ENCODE measurements around the gene STIM2.
"Not testable (repeated sequence)": the region's sequence is repeated elsewhere in the genome, so short reads cannot be mapped to it uniquely, and the experiment has no call there.

The STIM2 gene

DNA sequence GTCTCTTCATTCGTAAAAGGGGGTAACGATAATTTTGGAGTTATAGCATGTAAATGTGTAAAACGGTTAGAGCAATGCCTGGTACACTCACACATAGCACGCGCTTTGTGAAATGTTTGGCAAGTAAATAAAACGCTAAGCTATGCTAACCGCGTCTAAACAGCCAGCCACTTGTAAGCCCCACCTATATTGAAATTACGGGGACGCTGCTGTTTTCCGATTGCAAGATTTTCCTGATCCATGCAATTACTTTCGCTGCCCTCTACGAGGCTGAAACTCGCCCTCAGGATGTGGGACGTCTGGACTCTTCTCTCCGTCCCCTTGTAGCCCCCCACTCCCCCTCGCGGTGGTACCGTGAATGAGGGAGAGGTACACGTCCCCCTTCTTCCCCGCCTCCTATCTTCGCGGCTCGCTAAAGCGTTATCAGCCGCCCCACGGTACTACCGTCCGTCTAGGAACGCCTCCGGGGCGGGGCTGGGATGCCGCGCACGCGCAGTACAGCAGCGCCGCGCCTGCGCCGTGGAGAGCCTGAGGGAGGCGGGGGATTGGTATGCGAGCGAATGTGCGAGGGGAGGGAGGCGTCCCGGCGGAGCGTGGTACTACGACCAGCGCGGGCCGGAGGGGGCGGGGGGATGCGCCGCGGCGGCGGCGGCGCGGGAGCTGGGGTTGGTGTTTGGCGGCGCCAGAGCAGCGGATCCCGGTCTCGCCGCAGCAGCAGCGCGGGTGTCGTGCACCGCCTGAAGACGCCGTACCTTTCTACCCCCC lies at the start of gene STIM2:
TSS of gene STIM2 (plus strand) at position 685 of the 765 bp plus-strand sequence.
- peak; percentile 75 for DNase-seq

DNA sequence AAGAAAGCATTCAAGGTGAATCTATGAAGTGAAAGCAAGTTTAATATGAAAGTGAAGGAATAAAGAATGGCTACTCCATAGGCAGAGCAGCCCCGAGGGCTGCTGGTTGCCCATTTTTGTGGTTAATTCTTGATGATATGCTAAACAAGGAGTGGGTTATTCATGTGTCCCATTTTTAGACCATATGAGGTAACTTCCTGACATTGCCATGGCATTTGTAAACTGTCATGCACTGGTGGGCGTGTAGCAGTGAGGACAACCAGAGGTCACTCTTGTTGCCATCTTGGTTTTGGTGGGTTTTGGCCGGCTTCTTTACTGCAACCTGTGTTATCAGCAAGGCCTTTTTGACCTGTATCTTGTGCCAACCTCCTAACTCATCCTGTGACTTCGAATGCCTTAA lies 49.1 kb upstream of the STIM2 start:
- DNase-seq = not testable (repeated sequence)

DNA sequence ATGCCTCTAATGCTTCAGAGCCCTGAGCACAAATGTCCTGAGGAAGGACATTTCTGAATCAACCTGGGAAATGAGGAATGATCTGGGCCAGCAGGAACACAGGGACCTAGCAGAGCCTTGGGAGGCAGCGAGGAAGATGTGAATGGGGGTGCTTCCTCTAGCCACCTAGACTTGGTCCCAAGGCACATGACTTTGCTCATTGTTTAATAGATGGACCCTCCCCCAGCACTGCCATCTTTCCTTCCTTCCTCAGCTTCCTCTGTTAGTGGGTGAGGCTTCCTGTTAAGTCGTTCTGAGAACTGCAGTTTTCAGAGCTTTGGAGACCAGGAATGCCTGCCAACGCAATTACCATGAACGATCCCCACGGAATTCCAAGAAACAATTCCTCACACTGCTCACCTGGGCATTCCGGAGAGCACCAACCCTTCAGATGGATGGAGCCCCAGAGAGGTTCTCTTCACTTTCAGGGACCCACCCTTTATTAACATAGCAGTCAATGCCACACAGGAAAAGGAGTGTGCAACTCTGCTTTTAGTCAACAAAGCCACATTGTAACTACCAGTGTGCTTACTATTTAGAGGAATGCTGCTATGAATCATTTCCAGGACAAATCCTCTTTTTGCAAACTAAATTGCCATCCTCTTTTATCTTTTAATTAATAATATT lies 48.5 kb upstream of the STIM2 start:
- DNase-seq = no peak

DNA sequence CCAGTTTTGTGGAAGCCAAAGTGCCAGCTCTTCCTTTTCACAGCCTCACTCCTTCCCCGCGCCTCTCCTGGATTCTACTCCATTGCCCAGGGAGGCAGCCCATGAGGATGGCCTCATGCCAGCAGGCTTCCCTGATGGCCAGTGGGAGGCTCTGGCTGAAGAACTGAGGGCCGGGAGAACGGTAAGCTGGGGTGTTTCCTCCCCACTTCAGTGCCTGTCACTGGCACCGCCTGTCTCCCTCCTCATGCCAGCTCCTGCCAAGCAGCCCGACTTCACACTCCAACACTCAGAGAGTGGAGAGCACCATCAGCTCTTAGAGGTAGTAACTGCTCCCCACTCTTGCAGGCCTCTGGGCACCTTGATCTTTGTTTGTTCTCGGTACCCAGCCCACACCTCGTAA lies 46.9 kb upstream of the STIM2 start:
- no peak for DNase-seq

DNA sequence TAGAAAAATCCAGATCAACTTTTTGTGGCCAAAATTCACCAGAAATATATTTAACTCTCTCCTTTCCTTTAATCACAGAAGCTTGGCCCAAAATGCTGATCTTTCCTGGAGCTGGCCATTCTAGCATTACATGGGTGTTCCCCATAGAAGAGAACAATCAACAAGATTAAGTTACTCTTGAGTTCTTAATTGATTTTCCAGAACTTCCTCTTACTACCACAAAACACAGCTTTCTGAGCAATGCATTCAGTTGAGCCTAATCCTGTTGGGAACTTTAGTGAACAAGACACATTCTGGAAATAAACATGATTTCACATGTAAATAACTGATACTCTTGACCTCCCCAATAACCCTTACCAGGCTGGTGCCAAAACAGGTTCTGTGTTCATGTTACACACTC lies 45.4 kb upstream of the STIM2 start:
- DNase-seq = no peak

DNA sequence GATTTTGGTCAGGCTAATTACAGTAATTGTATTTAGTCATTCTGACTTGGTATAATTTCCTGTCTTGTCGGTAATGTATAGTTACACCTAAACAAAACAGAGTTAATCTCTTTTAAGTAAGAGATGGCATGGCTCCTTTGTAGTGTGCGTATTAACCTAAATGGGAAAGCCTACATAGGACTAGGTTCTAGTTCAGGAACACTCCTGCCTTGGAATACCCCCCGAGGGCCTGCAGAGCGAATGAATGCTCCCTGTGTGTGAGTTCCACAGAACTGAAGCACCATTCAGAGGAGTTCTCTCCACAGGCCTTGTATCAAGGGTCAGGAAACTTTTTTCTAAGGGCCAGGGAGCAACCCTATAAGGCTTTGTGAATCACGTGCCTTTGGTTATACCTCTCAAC lies 44.9 kb upstream of the STIM2 start:
- peak; percentile 33 for DNase-seq

DNA sequence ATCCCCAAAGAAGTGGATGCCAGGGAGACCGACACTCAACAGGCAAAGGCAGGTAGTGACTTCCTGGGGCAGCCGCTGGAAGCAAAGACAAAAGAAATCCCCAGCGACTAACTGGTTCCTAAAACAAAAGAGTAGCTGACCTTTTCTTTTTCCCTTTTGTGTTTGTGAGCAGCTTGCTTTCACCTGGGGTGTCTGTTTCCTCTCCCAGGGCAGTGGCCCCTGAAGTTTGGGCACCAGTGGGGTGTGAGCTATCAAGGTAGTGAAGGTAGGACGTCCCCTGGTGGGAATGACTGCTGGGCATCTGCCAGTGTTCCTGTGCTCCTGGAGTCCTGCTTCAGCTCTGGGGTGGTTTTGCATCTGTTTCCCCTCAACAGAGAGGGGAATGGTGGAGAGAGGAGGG lies 41.6 kb upstream of the STIM2 start:
- no peak for DNase-seq

DNA sequence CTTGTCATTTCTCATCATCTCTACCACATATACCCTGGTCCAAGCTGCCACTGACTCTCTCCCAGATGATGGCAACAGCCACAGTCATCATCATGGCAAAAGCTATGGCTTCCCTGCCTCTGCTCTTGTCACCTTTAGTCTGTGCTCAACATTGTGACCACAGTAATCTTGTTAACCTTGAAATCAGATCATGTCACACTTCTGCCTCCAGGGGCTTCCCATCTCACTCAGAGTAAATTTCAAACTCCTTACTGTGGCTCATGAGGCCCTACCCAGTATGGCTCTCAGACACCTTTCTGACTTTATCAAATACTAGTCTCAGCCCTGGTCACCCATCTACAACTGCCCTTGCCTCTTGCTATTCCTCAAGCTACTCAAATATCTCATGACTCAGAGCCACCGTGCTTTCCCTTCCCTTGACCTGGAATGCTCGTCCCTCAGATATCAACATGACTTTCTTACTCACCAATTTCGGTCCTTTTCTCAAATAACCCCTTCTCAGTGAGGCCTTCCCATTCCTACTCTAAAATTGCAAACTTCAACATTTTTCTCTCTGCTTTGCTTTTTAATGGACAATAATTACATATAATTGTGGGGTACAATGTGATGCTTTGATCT lies 41.1 kb upstream of the STIM2 start:
- no peak for DNase-seq

DNA sequence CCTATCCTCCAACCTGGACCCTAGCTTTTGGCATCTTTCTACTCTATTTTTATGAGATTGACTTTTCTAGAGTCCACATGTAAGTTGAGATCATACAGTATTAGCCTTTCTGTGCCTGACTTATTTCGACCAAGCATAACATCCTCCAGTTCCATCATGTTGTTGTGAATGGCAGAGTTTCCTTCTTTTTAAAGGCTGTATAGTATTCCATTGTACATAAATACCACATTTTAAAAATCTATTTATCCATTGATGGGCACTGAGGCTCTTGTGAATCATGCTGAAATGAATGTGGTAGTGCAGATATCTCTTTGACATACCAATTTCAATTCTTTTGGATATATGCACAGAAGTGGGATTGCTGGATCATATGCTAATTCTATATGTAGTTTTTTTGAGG lies 40.3 kb upstream of the STIM2 start:
- DNase-seq = no peak

DNA sequence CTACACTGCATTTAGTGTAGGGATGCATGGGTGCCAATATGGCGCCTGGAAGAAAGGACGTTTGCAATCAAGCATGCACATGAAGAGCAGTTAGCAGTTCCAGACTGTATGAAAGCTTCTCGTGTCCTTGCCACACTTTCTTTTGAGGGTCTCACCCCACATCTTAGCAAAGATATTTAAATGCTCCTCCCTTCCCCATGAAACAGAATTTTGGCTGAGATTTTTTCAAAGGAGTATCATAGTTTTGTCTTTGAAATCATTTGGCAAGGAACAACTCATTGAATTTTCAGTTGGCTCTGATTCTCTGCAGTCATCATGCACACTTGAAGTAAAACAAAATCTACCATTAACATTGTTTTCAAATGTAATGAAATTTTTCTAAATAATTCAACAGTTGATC lies 39.6 kb upstream of the STIM2 start:
- no peak for DNase-seq

DNA sequence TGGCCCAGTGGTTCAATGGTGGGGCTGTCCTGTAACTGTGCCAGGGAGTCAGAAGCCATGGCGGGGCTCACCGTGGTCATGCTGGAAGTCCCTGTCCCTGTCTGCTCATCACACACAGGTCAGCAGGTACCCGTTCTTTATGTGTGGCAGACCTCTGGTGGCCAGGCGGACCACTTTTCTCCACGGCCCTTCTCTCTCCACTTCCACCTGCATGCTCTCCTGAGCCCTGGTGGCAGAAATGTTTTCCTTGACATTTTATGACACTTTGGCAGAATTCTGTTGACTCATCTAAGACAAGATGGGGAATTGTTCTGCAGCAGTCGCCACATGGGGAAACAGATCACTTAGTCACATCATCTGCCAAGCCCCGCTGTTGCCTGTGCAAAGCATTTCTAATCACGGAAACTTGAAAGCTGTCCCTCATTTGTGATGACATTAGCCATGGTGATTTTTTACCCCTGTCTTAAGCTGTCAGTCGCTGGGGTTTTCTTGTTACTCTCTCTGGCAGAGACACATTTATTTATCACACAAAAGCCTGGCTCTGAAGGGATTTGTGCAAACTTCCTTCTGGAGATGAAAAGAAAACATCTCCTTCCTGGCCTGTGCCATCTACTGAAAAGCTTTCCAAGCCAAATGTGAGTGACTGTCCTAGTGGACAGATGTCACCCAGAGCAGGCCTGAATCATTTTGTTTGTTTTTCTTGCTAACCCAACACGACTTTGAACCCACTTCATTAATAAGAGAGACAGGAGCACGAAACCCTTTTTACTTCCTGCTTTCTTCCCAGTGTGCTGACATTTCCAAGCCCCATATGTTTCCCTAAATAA lies 38.8 kb upstream of the STIM2 start:
- DNase-seq = no peak

DNA sequence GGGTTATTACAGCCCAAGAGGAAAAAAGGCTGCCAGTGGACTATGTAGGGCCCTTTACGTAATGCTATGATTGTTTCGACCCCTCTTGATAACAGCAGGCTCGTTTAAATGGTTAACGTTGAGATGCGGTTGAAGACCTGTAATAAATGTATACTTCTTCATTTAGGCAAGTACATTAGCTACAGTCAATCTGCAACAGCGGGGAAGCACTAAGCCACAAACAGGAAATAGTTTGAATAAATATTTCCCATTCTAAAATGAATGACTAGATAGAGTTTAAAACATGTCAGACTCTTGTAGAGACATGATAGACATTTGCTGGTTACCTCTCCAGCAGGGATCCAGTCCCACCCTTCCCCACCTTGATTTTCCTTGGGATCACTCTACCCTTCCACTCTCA lies 38.1 kb upstream of the STIM2 start:
- DNase-seq = no peak

DNA sequence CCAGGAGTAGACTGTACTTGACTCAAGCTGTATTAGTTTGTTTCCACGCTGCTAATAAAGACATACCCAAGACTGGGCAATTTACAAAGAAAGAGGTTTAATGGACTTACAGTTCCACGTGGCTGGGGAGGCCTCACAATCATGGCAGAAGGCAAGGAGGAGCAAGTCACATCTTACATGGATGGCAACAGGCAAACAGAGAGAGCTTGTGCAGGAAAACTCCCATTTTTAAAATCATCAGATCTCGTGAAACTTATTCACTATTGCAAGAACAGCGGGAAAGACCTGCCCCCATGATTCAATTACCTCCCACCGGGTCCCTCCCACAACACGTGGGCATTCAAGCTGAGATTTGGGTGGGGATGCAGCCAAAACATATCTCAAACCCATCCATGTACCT lies 37.7 kb upstream of the STIM2 start:
- DNase-seq = not testable (repeated sequence)

DNA sequence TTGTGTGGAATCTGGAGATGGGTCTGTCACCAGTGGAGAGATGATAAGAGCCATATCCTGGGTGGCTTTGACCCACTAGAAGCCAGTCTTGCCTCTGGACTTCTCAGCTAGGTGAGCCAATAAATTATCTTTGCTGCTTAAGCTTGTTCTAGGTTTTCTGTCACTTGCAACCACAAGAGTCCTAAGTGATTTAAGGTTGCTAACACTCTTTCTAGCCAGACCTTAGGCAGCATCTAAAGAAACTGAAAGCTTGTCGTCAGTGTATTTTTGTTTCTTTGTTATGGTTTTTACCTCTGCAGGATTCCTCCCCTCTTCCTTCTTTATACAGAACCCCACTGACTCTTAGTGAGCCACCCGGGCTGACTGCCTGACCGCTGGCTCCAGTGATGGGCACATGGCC lies 37.1 kb upstream of the STIM2 start:
- DNase-seq = no peak

DNA sequence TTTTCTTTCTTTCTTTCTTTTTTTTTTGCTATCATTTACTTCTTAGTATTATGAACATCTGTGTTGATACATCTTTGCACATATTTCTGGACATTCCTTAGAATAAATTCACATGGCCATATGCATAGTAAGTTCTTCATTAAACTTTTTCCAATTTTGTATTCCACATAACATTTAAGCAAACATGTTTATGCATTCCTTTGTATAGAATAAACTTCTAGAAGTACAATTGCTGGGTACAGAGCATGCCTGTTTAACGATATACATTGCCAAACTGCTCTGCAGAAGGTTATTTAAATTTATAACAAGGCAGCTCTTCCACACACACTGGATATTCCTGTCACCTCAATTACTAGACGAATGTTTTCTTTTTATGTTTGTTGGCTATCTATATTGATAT lies 36.0 kb upstream of the STIM2 start:
- no peak for DNase-seq

DNA sequence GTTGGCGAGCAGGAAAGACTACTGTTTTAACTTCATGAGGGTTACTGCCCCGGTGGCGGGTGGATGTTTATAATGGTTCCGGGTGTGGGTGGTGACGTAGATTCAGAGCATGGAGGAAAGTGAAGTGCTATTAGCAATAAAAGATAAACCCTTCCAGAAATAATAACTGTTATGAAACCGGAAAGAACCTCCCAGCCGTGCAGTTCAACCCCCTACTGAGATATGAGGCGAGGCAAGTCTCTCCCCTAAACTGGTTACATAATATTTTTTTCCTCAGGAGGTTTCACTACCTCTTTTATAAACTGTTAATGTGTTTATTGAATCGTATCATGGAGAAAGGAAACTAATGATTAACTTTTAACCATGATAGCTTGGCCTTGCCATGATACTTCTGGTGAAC lies 33.9 kb upstream of the STIM2 start:
- DNase-seq = no peak

DNA sequence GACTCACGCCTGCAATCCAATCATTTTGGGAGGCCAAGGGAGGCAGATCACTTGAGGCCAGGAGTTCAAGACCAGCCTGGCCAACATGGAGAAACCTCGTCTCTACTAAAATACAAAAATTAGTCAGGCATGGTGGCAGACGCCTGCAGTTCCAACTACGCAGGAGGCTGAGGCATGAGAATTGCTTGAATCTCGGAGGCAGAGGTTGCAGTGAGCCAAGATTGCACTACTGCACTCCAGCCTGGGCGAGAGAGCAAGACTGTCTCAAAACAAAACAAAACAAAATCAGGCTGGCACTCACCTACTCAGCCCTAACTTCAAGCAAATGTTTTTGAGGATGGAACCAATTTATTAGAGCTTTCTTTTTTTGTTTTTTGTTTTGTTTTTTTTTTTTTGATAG lies 33.3 kb upstream of the STIM2 start:
- not testable (repeated sequence) for DNase-seq

DNA sequence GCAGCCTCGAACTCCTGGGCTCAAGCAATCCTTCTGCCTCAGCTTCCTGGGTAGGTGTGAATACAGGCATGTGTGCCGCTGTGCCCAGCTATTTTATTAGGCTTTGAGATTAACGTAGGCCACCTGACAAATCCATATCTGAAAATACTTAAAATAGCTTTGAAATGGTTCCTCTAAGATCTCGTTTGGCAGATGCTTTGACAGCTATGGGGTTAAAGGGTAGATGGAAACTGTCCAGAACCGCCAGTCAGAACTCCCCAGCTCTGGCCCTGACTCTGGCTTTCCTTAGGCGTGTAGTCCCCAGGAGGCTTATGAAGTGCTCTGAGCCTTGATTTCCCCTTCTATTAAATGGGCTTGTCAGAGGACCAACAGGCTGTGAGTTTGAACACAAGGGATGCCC lies 32.8 kb upstream of the STIM2 start:
- DNase-seq = no peak

DNA sequence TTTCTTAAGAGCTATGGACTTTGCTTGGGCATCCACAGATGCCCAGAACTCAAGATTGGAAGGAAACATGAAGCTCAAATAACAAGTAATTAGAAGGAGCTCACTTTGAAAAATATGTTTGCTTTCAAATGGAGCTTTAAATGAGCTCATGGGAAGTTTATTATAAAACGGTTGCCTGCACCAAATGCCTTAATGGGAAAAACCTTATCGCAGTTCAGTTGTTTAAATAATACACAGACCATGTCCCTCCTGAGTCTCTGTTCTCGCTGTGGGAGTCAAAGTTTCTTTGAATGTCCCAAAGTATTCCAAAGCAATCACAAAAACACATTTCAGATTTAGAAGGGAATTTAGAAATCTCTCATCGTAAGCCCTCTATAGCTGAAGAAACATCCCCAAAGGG lies 31.6 kb upstream of the STIM2 start:
- no peak for DNase-seq

DNA sequence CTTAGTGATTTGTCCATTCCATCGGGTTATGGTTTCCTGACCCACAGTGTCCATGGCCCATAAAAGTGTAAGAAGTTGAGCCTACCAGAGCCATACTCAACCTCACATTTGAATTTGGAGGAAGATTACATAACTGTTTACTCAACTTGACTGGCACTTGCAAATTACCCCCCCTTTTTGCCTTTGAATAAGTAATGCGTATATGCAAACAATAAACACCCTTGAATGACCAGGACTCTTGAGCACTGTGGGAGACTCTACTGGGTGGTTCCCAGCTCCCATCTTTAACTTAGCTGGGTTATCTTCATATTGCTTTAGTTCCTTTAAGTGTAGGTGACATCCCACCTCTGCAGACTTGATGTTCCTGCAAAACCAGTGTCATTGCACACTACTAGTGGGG lies 30.6 kb upstream of the STIM2 start:
- DNase-seq = no peak

DNA sequence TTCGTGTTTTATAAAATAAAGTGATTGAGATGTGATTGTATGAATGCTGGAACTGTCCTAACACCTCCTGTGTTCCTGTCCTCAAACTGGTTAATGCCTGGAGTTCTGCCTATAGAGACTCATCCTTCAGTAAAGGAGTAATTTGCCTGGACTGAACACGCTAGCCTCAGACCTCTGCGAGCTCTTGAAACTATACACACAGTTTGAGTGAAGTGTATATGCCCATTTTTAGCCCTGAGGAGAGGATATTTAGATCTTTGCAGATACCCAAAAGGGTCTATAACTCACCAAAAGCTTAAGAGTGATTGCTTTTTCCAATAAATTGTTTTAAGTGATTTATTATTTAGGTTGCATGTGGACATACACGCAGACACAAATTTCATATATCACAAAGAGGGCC lies 29.9 kb upstream of the STIM2 start:
- no peak for DNase-seq

DNA sequence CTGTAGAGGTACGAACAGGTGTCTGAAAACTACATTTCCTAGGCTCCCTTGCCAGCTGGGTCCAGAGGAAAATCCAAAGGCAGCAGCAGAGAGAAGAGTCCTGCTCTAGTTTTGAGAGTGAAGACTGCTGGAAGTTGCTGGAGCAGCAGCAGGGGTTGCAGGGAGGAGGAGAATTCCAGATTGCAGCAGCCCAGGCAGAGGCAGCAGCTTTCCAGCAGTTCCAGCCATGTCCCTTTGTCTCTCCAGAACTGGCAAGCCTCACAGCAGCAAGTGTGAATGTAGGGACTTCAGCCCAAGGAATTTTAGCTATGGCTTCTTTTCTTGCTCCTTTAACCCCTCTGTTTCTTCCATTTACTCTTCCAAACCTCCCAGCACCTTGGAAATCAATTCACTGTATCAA lies 24.1 kb upstream of the STIM2 start:
- no peak for DNase-seq

Data from NCI-H1048 (cell line).